ENCODE results near the gene ETV6.

ETV6 gene

GRCh38 chr12:11741434-11742092, 92.1 kb downstream of the ETV6 start:
- DNase-seq (ENCODE audit: low read depth) = no peak

GRCh38 chr12:11743423-11744409, 94.2 kb downstream of the ETV6 start:
- no peak for DNase-seq (ENCODE audit: low read depth)

- no peak for DNase-seq (ENCODE audit: low read depth)
These were observed 94.9 kb downstream of the ETV6 start for GRCh38 chr12:11744410-11744801.

GRCh38 chr12:11745113-11745512, 95.6 kb downstream of the ETV6 start:
- no peak for DNase-seq (ENCODE audit: low read depth)

GRCh38 chr12:11746024-11746771, 96.7 kb downstream of the ETV6 start:
- no peak for DNase-seq (ENCODE audit: low read depth)

GRCh38 chr12:11746940-11747716, 97.7 kb downstream of the ETV6 start:
- no peak for DNase-seq (ENCODE audit: low read depth)

- no peak for DNase-seq (ENCODE audit: low read depth)
These were observed 98.5 kb downstream of the ETV6 start for GRCh38 chr12:11747969-11748368.

GRCh38 chr12:11748903-11749302, 99.4 kb downstream of the ETV6 start:
- DNase-seq (ENCODE audit: low read depth) = no peak

- DNase-seq (ENCODE audit: low read depth) = no peak
These were observed 100.6 kb downstream of the ETV6 start for GRCh38 chr12:11749943-11750690.

- no peak for DNase-seq (ENCODE audit: low read depth)
These were observed 103.1 kb downstream of the ETV6 start for GRCh38 chr12:11752403-11753149.

GRCh38 chr12:11753150-11753499, 103.7 kb downstream of the ETV6 start:
- no peak for DNase-seq (ENCODE audit: low read depth)

GRCh38 chr12:11753826-11754225, 104.4 kb downstream of the ETV6 start:
- DNase-seq (ENCODE audit: low read depth) = no peak

GRCh38 chr12:11754256-11754655, 104.8 kb downstream of the ETV6 start:
- DNase-seq (ENCODE audit: low read depth) = no peak

GRCh38 chr12:11755302-11755930, 105.9 kb downstream of the ETV6 start:
- no peak for DNase-seq (ENCODE audit: low read depth)

GRCh38 chr12:11756022-11756421, 106.5 kb downstream of the ETV6 start:
- DNase-seq (ENCODE audit: low read depth) = no peak

- DNase-seq (ENCODE audit: low read depth) = no peak
These were observed 107.0 kb downstream of the ETV6 start for GRCh38 chr12:11756523-11756922.

- DNase-seq (ENCODE audit: low read depth) = no peak
These were observed 107.6 kb downstream of the ETV6 start for GRCh38 chr12:11757095-11757494.

GRCh38 chr12:11757531-11757930, 108.1 kb downstream of the ETV6 start:
- DNase-seq (ENCODE audit: low read depth) = no peak

- DNase-seq (ENCODE audit: low read depth) = no peak
These were observed 108.6 kb downstream of the ETV6 start for GRCh38 chr12:11758087-11758486.

Measured in fibroblast of the conjunctiva (primary cell).